Thymus (tissue), 11 donors: Measurements from ENCODE around the gene NTN5. TPM values are rescaled to one million over a fixed set of nuclear protein-coding genes. Genes with fewer than 3 reads are reported as not detected.

Experiments used
- DNase-seq, 9 donors: peaks; one replicate each; pipeline ENCODE4 v3.0.0-alpha.2; 2013; ENCODE audit warnings: low spot score in 9 of 9, low read depth in 6 of 9, missing footprints in 1 of 9
- H3K27ac ChIP-seq, 2 donors: one replicate each; pipeline ENCODE4 v1.5.1; 2013; ENCODE audit warnings: control low read depth in 1 of 2, low read depth in 1 of 2, low read length in 1 of 2, mild to moderate bottlenecking in 1 of 2, moderate library complexity in 1 of 2
- H3K27me3 ChIP-seq, 2 donors: one replicate each; pipeline ENCODE4 v1.5.1; 2013; ENCODE audit warnings: low read length in 1 of 2; ENCODE audit not compliant: control insufficient read depth in 2 of 2, insufficient read depth in 1 of 2
- H3K36me3 ChIP-seq, 2 donors: one replicate each; pipeline ENCODE4 v1.5.1; 2013; ENCODE audit warnings: low read length in 1 of 2, mild to moderate bottlenecking in 1 of 2, moderate library complexity in 1 of 2; ENCODE audit not compliant: control insufficient read depth in 2 of 2, insufficient read depth in 2 of 2
- H3K4me1 ChIP-seq, 2 donors: one replicate each; pipeline ENCODE4 v1.5.1; 2013; ENCODE audit warnings: low read length in 2 of 2; ENCODE audit not compliant: control insufficient read depth in 2 of 2, insufficient read depth in 2 of 2
- H3K4me3 ChIP-seq, 2 donors: one replicate each; pipeline ENCODE4 v1.5.1; 2013; ENCODE audit warnings: low read length in 2 of 2, control low read depth in 1 of 2, mild to moderate bottlenecking in 1 of 2
- H3K9me3 ChIP-seq, 2 donors: one replicate each; pipeline ENCODE4 v1.5.1; 2013; ENCODE audit warnings: low read length in 1 of 2, mild to moderate bottlenecking in 1 of 2; ENCODE audit not compliant: control insufficient read depth in 2 of 2, insufficient read depth in 1 of 2
- WGBS: extraction: QIAGEN DNeasy Blood & Tissue Kit; methylation state at CpG from one replicate; pipeline ENCODE4 v1.1.7; 2013; 5-methylcytosine and 5-hydroxymethylcytosine counted together
- polyA plus RNA-seq: library from polyadenylated mRNA; stranded (reverse); fragments of 200-250 nt; gene quantifications from one replicate; pipeline ENCODE4 v1.2.3, GENCODE V29; 2013
- total RNA-seq: library from RNA; stranded (reverse); fragments of 120-200 nt; gene quantifications from one replicate; pipeline ENCODE4 v1.2.4, GENCODE V29; 2013
- donor health status: healthy.

The NTN5 gene
- total and polyA plus RNA-seq, 2 donors = 0.09 to 3.5 TPM

DNA sequence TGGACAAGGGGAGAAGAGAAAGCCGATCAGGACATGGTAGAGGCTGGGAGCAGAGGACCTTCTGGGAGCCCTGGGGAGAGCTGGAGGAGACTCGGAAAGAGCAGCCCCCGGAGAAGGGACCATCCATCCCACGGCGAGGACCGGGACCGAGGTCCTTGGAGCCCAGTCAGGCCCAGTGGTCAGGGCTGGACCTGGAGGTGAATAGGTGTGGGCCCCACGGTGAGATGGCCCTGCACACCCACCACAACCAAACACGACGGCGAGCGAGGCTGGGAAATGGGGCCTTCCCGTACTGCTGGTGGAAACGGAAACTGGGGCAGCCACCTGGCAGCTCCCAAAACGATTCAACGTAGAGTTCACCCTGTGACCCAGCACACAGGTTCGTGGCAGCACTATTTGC, 3.7 kb upstream of the NTN5 start:
- peaks cover 18 to 21% of the 10 kb centered on the region in 2 donors for H3K4me1 ChIP-seq
- peak overlapping the region in 1 of 2 donors; percentile 51 for H3K27ac ChIP-seq
- peaks cover 0 to 29% of the 10 kb centered on the region in 2 donors for H3K27me3 ChIP-seq
- DNase-seq = no peak
- no peaks in the 10 kb centered on the region for H3K36me3 ChIP-seq
- H3K9me3 ChIP-seq = peaks cover 0 to 4% of the 10 kb centered on the region in 2 donors
- no peak overlapping the region for H3K4me3 ChIP-seq
- WGBS = 94% methylated on average over 17 of the region's 17 CpGs

DNA sequence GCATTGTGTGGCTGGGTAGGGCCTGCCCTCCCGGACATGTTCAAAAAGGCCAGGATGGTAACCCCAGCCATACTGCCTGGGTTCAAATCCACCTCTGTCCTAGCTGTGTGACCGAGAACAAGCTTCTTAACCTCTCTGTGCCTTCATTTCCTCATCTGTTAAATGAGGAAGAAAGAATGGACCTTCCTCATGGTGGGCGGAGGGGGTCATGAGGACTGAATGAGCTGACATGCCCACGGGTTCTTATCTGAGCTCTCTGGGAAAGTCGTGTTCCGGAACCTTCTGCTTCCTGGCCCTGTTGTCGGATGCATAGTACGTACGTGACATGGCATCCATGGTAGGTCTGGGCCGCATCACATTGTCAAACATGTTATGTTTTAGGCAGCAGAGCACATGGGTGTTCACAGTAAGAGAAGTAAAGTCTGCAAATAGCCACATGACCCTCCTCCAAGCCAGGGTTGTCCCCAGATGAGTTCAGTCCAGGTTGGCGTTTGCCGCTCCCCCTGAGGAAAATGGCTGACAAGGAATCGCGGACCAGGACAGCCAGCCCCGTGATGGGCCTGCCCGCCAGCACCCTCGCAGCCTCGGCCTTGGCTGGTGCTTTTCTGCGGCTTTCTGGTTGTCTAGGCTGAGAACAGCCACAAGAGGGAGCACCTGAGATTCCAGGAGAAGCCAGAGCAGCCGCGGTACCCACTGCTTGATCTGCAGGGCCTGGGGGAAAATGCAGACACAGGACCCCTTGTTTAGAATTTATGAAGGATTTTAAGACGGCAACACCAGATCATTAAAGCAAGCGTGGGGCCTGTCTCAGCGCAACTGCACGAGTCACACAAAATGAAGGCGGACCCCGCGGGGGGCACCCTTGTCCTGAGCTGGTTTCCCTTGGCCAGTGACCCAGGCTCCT, 2.4 kb upstream of the NTN5 start:
- DNase-seq = peak; percentile 44 to 91 (median 77)
- peaks cover 0 to 4% of the 10 kb centered on the region in 2 donors for H3K9me3 ChIP-seq
- 49% methylated on average over 28 of the region's 28 CpGs for whole genome bisulfite sequencing

DNA sequence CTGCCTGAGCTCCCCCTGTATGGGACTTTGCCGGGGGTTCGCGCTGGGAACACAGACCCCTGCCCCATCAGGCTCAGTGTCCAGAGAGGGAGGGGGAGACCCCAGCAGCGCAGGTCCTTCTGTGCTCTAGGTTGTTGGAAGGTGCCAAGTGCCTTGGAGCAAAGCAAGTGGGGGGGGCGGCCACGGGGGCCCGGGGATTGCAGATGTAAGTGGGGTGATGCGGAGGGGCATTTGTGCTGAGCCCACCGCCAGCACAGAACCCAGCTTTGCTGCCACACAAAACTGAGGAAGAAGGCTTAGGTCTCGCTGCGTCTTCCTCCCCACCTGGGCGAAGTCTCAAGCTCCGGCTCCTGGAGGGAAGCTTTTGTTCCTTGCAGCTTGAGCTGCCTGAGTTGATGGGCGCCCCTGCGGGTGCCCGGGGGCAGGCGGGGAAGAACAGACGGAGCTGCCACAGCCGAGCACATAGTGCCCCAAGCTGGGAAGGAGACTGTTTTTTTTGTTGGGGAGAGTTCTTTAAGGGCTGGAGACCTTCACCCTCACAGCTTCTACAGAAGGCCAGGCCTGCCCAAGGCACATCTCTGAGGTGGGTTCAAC, 1.5 kb upstream of the NTN5 start:
- DNase-seq = no peak
- Histone ChIP-seq H3K4me3 (no peak overlapping the region), H3K27ac (no peak overlapping the region), H3K9me3 (no peaks in the 10 kb centered on the region), H3K27me3 (peaks cover 0 to 31% of the 10 kb centered on the region in 2 donors), H3K36me3 (no peaks in the 10 kb centered on the region), H3K4me1 (peaks cover 7 to 10% of the 10 kb centered on the region in 2 donors)
- 92% methylated on average over 19 of the region's 19 CpGs for WGBS

More for the DNA sequence above, 2.4 kb upstream of the NTN5 start:
- no peaks in the 10 kb centered on the region for H3K36me3 ChIP-seq
- no peak overlapping the region for H3K27ac ChIP-seq
- H3K4me1 ChIP-seq = peaks cover 7 to 10% of the 10 kb centered on the region in 2 donors
- H3K27me3 ChIP-seq = peaks cover 0 to 31% of the 10 kb centered on the region in 2 donors
- no peak overlapping the region for H3K4me3 ChIP-seq

DNA sequence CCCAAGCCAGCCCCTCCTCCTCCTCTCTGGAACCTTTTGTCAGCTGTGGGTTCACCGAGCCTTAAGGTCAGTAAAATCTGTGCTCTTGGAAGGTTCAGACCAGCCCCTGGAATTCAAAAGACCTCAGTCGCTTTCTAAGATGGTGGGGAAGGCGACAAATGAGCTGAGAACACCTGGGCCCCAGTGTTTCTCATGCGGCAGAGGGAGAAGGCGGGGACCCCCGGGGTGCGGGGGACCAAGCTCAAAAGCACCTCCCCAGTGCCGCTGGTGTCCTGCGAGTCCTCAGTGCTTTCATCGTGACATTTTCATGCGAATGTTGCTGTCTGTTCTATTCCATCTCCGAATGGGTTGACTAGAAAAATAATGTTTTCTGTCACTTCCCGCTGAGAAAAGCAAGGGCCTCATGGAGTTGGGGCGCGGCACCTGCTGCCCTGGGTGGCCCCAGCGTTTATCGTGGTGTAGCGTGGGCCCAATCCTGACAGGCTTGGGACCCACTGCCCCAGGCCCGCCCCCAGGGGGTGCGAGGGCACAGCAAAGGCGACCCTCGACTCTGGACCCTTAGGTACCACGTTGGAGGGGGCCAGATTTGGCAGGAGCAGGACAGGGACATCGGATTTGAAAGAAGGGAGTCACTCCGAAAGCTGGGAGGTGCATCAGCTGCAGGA, 751 bp upstream of the NTN5 start:
- Histone ChIP-seq H3K36me3 (no peaks in the 10 kb centered on the region), H3K9me3 (no peaks in the 10 kb centered on the region), H3K4me3 (no peak overlapping the region), H3K27ac (no peak overlapping the region), H3K4me1 (peaks cover 7 to 10% of the 10 kb centered on the region in 2 donors), H3K27me3 (peaks cover 0 to 31% of the 10 kb centered on the region in 2 donors)
- DNase-seq = no peak
- 88% methylated on average over 25 of the region's 25 CpGs for WGBS

DNA sequence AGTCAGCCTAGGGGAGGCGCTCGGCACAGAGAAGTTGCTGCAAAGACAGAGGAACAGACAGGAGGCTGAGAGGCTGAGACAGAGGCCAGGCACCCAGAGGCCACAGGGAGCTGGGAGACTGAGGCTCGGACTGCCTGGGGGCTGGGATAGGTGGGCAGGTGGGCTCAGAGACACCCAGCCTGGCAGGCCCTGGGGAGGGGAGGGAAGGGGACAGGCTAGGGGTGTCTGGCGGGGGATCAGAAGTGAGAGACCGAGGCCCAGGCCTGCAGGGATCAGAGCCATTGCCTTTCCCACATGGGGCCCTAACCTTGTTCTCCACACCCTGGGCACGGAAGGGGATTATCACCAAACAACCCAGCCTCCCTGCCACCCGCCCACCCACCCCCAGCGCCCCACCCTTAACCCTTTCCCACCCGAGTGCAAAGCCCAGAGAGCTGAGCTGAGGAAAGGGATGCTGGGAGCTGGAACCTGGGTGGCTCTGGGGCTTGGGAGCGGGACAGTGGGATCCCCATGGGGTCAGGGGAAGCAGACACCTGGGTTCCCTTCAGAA, 1.3 kb downstream of the NTN5 start:
- Histone ChIP-seq H3K27ac (no peak overlapping the region), H3K27me3 (peaks cover 0 to 31% of the 10 kb centered on the region in 2 donors), H3K4me3 (no peak overlapping the region), H3K4me1 (peaks cover 4 to 10% of the 10 kb centered on the region in 2 donors), H3K9me3 (no peaks in the 10 kb centered on the region), H3K36me3 (no peaks in the 10 kb centered on the region)
- no peak for DNase-seq
- 94% methylated on average over 10 of the region's 10 CpGs for WGBS

DNA sequence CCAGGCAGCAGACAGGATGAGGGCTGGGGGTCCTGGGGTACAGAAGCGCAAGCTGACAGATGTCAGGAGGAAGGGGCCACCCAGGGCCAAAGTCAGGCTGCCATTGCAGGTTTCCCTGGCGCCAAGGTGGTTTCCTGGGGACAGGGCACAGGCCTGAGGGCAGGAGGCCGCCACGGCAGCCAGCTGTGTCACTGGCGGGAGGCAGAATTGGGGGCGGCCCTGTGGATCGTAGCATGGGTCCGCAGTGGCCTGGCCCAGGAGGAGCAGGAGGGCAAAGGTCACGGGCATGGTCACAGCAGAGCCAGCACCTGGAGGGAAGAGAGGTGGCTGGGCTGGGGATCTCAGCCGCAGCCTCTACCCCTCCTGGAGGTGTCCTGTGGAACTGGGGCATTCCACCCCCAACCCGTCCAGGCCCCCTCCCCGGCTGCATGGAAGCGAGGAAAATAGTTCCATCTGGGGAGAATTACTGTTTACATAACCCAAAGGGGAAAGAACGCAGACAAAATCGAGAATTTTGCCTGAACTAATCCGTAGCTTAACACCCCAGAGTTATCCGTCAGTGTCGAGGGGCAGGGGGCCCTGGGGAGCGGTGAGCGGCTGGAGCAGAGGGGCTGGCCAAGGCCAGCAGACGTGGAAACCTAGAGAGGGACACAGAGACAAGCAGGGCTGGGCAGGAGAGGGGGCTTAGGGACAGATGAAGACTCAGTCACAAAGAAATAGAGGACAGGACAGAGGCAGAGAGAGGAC, 1.9 kb downstream of the NTN5 start:
- WGBS = 93% methylated on average over 21 of the region's 21 CpGs
- Histone ChIP-seq H3K36me3 (no peaks in the 10 kb centered on the region), H3K4me3 (no peak overlapping the region), H3K9me3 (no peaks in the 10 kb centered on the region), H3K27ac (no peak overlapping the region), H3K27me3 (peaks cover 0 to 31% of the 10 kb centered on the region in 2 donors), H3K4me1 (peaks cover 4 to 8% of the 10 kb centered on the region in 2 donors)
- DNase-seq = no peak

DNA sequence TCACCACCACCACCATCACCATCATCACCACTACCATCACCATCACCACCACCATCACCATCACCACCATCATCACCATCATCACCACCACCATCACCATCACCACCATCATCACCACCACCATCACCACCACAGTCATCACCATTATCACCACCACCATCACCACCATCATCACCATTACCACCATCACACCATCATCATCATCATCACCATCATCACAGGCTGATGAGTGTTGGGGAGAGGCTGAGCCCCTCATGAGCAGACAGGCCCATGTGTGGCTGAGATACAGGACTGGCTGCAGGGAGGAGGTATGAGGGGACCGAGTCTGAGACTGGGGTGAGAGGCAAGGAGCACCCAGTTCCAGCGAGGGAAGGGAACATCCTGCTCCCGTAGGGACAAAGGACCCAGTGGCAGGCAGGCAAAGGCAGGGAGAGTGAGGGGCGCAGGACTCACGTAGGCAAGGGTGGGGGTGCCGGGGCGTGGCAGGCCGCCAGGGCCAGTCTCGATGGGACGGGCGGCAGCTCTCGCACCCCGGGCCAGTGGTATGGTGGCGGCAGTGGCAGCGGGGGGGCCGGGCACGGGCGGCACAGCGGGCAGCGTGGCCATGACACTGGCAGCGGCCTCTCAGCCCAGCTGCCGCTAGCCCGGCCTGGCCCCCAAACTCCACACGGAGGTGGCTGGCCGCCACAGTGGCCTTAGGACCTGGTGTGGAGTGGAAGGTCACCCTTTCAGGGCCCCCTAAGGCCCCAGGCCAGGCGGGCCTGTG, 2.7 kb downstream of the NTN5 start:
- WGBS = 98% methylated on average over 26 of the region's 26 CpGs
- Histone ChIP-seq H3K4me1 (peaks cover under 1 to 1% of the 10 kb centered on the region in 2 donors), H3K4me3 (no peak overlapping the region), H3K36me3 (no peaks in the 10 kb centered on the region), H3K27ac (no peak overlapping the region), H3K9me3 (no peaks in the 10 kb centered on the region), H3K27me3 (peaks cover 0 to 31% of the 10 kb centered on the region in 2 donors)
- no peak for DNase-seq

DNA sequence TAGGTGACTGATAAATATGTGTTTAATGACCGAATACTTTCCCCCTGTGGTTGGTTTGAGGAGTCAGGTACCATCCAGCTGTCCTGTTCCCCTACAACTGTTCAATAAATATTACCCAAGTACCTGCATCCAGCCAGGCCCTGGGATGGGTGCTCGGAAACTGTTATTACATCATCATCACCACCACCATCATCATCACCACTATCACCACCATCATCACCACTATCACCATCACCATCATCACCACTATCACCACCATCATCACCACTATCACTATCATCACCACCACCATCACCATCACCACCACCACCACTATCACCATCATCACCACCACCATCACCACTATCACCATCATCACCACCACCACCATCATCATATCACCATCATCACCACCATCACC, 4.1 kb downstream of the NTN5 start:
- DNase-seq = no peak
- Histone ChIP-seq H3K4me1 (no peaks in the 10 kb centered on the region), H3K4me3 (no peak overlapping the region), H3K9me3 (no peaks in the 10 kb centered on the region), H3K27ac (no peak overlapping the region), H3K36me3 (no peaks in the 10 kb centered on the region), H3K27me3 (peaks cover 0 to 21% of the 10 kb centered on the region in 2 donors)
- WGBS = 100% methylated on average over 2 of the region's 2 CpGs
